Stimulated activated CD8-positive, alpha-beta memory T cell treated with anti-CD3 and anti-CD28 coated beads, Interleukin-2, amount 100 ng/mL, for 48 hours (primary cell): ENCODE measurements around the gene SGMS1.

Experiments used
- DNase-seq, 2 donors: peaks; one replicate each; pipeline ENCODE4 v3.0.0-alpha.2; 2020; ENCODE audit warnings: low read depth in 2 of 2

Gene SGMS1

DNA sequence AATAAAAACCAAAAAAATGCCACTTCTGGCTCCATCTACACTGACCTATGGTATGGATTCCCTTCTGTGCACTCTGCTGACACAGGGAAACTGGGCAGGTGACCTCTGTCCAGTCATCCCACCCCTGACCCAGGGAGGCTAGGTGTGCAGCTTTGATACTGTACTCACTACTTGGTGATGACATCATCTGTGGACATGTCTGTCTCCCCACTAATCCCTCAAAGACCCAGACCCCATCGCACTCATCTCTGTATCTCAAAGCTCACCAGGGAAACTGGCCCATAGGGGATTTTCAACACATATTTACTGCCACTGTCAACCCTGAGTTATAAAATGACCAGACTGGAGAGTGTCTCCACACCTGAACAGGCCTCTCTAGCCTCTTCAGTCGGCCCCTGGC, 10.6 kb downstream of the SGMS1 start:
- no peak for DNase-seq

DNA sequence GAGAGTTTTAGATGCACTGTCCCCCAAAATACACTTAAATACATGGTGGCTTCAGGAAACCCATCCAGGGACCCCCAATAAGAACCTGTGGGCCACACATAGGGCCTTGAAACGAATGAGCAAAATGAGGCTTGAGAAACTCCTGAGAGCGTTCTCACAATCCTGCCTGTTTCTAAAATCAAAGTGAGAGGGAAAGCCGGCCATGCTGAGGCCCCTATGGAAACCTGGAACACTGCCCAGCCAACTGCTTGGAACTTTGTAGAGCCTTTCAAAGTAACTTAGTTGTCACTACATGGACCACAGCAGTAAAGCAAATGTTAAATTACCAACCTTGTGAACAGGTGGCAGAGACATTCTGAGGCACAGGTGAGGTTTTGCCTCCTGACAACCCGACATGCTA, 13.4 kb downstream of the SGMS1 start:
- no peak for DNase-seq

DNA sequence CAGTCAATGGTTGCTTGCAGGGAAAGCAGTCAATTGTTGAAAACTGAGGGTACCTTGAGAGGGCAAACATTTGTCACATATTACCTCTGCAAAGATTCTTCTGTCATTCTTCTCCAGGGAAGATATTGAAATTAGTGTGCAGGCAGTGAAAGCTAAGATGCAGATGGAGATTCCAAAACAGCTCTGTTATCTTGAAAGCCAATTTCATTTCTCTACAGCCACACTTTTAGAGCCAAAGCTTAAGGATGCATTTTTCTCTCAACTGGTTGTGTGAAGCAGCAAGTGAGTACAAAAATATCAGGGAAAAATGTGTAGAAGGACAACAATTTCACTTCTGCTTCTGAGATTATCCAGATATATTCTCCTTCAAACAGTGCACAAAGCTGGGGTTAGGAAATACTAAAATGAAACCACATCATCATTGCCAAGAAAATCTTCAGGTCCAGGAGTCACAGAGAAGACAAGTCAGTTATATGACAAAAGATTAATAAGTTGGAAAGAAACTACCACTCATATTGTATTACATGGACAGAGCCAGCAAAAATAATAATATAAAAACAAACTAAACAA, 16.3 kb downstream of the SGMS1 start:
- DNase-seq = no peak

DNA sequence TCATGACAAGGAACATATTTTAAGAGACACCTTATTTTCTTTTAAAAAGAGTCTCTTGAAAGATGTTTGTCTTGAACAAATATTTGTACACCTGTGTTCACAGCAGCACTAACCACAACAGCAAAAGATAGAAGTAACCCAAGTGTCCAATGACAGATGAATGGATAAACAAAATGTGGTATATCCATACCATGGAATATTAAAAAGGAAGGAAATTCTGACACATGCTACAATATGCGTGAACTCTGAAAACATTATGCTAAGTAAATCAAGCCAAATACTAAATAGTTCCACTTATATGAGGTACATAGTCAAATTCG, 17.8 kb downstream of the SGMS1 start:
- DNase-seq = no peak

DNA sequence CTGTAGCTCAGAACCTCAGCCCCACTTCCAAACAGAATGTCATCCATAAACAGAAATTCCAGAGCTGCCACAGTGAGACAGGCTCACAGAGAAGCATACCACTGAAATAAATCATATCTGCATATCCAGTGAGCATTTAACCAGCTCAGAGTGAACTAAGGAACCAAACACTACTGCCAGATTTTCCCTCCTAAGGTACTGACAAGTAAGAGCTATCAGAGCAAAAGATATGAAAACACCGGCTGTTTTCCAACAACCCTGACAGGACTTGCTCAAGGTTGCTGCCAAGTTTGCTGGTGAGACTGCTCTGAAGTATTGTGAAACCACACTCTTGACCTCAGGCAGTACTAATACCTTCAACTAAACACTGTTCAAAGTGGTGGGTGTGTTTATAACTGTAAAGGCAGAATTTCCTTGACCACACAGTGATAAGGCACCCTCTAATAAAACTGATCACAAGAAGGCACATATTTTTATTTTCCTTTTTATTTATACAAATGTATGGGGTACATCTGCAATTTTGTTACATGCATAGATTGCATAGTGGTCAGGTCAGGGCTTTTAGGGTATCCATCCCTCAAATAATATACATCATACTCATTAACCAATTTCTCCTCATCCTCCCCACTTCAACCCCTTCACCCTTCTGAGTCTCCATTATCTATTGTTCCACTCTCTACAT, 18.3 kb downstream of the SGMS1 start:
- no peak for DNase-seq

DNA sequence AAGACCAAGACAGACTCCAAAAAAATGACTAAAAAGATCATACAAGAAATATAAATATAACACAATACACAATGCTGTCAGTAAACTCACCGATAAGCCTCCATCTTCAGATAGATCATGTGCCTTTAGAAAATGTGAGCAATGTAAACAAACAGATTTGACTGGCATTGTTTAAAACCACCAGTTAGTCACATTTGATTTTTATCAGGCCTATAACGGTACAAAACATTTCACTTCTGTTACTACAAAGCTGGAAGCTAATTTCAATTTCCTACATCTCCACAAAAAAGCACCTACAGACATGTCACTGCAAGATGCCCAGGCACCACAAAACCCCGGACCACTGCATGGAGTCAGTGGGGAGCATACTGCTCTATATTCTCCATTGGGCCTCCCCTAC, 18.9 kb downstream of the SGMS1 start:
- no peak for DNase-seq

DNA sequence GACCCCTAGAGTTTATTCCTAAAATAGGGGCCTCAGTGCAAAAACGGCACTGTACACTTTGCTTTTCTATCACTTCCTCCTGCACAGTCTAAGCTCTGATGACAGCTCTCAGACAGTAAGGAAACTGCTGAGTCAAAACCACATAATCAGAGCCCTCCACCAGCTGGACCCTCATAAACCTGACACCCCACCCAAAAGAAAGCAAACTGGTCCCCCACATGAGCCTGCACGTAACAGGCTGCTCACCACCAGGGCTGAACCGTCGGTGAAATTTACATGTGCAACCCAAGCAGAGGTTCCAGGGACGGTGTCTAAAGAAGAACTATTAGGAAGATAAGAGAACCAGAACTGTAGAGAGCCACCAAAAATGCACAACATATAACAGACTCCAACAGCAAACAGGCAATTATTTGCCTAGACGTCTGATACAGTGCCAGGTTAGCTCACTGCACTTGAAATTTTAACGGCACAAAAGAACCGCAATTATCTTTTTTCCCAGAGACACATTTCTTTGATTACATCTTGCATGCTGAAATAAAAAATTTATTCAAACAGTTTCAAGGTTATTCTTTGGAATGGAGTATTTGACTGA, 19.6 kb downstream of the SGMS1 start:
- no peak for DNase-seq

DNA sequence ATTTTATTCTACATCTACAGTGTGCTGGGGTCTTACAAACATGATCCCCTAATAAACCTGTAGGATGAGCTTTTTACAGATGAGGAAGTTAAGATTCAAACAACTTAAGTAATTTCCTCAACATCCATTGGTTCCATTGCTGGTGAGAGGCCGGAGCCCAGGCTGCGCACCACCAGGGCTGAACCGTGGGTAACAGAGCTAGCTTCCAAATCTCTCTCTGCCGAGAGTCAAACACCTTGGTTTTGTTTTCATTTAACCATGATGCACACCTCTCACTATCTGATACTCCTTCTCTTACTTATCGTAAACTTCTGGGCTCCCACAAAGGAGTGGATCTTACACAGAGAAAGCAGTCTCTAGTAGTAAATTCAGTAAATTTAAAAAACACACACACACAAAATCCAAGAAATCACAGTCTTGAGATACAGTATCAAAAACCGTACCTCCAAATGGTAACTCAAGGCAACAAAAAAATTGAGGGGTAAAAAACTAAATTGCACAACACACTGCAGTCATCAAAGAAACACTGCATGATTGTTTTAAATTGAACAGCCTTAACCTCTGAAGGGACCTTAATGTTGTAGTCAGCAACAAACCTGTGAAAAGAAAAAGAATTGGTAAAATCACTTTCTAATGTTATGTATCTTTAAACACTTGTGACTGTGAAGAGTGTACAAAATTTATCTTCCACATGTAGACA, 20.5 kb downstream of the SGMS1 start:
- no peak for DNase-seq

DNA sequence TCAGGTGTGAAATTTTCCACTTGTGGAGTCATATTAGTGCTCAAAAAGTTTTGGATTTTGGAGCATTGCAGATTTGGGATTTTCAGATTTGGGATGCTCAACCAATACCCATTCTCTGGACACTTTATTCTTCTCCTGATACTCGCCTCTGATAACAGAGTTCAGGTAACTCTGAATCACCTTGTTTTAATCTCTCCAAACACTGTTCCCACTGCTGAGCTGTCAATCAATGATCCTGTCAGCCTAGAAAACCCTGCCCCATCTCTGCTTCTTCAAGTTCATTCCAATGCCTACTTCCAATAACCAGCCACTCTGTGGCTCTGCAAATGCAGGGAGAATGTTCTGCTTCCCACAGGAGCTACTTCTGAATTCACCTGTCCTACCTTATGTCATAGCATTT, 21.8 kb downstream of the SGMS1 start:
- DNase-seq = no peak

DNA sequence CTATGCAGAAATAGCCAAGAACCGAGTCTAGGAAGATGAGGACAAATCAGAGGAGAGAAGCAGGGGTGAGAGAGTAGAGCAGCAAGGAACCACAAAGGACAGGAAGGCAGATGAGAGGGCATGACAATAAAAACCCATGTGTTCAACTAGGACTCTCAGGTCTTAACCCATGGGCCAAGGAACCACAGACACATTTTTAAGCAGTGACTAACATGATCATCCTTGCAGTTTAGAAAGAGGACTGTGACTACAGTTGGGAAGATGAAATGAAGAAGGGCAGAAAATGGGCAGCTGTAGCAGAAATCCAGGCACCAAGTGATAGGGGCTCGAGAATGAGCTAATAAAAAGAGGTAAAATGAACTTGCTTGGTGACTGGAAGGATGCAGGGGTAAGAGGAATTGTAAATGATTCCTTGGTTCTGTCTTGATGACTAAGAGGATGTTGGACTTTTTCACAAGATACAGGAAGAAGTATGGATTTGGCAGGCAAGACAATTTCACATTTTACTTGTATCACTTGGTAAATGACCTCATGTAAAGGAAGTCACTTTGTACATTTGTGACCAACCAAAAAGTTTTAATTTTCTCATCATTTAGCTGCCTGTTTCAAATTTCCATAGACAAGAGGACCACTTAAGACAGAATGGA, 22.8 kb downstream of the SGMS1 start:
- DNase-seq = no peak

DNA sequence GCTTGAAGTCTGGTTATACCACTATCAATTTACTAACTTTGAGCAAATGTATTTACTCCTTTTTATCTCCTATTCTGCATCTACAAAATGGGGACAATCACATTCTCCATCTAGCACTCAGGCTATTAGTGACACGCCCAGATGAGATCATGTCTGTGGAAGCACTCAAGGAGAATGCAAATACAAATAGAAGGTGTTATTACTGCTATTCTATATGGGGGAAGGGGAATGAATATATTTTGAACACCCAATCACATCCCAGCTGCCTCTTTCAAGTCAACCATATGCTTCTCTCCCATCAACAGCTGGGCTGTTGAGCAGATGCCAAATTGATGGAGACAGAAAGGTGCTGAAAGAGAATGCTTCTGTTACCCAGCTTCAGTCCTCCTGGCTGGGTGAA, 23.5 kb downstream of the SGMS1 start:
- DNase-seq = no peak

DNA sequence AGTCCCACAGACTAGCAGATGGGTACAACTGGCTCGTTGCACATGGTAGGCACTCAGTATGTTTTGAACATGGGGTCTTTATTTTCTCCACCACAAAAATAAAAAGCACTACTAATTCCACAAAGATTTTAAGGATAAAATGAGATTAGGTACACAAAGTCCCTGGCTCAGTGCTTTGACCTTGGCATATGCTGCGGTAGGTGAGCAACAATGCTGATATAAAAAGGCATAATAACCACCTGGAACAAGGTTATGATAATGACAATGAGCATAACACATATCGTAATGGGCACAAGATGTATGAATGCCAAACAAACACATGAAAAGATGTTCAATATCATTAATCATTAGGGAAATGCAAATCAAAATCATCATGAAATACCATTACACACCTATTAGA, 26.9 kb downstream of the SGMS1 start:
- no peak for DNase-seq

DNA sequence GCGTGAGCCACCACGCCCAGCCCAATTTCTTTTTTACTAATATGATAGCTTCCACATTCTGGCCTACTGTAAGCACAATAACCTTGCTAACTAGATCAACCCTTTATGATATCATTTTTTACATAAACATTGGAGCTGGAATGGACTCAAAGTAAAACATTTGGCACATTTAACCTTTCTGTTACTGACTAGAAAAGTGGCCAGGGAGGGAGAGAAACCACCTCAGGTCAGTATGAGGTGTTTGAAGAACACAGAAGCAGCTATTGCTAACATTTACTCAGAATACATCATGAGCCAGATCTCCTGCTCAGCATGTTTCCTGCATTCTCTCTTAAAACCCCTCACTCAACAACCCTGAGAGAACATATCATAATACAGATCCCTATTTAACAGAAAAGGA, 27.3 kb downstream of the SGMS1 start:
- no peak for DNase-seq

DNA sequence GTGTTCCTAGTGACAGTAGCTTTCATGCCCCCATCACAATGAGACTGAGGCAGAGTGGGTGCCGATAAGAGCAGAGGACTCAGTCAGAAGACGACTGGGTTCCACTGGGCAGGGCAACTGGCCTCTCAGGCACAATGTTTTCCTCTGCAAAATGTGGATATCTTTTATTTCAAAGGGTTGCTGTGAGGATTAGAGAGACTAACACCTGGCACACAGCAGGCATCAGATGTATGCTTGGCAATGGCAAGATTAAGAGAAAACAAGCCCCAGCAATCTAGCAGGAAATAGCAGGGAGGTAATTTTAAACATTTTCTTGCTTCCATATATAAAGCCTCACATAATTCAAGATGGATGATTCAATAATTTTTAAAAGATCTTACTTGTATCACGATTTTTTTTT, 28.0 kb downstream of the SGMS1 start:
- DNase-seq = no peak

DNA sequence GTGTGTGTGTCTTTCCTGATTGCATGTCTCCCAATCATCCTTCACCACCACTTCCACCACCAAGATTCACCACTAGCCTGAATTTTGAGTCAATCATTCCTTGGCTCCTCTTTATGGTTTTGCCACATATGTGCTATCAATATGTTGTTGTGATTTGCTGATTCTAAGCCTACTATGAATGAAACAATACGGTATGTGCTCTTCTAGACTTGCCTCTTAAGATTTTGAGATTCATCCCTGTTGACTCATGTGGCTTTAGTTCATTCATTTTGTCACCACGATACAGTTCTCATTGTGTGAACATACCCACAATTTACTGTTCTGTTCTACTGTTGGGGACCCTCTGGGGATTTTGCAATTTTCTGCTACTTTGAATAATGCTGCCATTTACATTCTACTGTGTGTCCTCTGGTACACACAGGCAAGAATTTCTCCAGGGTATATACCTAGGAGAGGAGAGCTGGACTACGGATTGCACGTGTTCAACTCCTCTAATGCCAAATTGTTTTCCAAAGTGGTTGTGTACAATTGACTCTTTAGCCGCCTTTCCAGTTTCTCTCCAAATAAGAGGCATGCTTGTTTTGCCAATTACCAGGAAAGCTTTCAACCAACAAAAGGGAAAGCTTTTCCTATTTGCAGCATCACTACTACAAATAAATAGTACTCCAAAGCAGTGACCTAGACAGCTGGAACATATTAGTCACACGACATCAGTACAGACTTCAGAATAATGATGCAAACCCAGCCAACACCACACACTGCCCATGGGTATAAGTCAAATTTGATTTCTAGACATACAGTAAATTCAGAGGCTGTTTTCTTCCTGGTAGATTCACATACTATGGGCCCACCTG, 30.0 kb downstream of the SGMS1 start:
- DNase-seq = no peak

DNA sequence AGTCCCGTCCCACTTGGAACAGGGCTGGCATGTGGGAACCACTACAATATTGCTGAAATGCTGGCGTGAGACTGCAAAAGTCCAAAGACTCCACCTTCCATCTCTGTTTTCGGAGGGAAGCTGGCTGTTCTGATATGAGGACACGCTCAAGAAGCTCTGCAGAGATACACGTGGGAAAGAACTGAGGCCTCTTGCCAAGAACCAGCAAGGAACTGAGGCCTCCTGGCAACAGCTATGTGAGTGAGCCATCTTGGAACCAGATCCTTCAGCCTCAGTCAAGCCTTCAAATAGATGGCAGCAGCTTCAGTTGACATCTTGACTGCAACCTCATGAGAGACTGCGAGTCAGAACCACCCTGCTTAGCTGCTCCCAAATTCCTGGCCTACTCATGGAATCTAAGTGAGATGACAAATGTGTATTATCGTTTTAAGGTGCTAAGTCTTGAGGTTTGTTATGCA, 30.8 kb downstream of the SGMS1 start:
- DNase-seq = no peak

DNA sequence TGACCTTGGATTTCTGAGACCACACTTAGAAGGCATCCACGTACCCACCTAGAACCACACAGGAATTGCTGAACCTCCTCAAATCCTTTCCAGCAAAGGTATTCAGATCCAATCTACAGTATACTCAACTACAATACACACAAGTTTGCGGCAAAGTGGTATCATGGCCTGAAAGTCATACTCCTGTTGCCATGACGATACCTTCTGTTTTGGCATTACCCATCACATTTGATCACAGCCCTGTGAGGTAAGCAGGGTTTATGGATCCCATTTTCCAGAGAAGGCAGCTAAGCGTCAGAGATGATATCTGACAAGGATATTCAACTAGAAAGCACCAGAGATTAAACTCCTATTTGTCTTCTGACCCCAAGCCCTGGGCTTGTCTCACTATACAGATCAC, 32.8 kb downstream of the SGMS1 start:
- DNase-seq = no peak

DNA sequence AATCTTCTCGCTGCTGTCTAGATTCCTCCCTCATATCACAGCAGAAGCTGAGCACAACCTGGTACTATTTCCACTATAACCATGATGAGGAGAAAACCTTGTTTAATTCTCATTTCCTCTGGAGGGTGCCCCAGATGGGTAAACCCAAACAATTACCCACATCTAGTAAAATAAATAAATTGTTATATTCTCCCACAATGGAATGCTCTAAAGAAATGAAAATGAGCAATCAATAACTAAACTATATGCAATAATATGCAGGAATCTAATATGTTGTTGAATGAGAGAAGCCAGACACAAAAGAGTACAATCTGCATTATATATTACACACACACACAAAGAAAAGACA, 37.0 kb downstream of the SGMS1 start:
- DNase-seq = no peak

DNA sequence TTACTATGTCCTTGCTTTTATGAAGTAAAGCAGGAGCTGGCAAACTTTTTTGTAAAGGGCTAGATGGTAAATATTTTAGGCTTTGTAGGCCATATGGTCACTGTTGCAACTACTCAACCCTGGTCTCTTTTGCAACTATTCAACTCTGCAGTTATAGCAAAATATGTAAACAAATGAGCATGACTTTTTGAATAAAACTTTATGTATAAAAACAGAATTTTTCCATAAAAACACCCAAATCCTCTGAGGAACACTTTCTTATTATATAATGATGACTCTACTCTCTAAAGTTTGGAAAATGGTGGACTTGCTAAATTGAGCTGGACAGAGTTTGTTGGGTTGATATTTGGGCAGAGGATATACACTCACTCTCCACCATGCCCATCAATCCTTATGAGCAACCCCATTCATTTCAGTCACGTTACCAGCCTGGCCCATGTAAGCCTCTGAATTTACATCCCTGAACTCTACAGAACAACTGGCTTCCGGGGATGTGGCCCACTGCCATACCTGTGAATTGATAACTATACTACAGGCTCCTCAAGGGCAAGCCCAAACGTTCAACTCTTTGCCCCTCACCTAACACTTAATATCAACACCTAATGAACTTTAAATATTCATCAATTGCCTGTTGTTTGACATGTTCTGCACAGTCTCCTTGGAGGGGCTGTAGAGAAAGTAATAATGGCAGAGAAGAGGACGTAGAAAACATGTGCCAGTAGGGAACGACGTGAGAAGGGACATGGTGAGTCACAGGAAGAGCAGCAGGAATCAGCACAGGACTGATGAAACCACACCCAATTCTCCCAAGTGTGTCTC, 37.6 kb downstream of the SGMS1 start:
- DNase-seq = no peak

DNA sequence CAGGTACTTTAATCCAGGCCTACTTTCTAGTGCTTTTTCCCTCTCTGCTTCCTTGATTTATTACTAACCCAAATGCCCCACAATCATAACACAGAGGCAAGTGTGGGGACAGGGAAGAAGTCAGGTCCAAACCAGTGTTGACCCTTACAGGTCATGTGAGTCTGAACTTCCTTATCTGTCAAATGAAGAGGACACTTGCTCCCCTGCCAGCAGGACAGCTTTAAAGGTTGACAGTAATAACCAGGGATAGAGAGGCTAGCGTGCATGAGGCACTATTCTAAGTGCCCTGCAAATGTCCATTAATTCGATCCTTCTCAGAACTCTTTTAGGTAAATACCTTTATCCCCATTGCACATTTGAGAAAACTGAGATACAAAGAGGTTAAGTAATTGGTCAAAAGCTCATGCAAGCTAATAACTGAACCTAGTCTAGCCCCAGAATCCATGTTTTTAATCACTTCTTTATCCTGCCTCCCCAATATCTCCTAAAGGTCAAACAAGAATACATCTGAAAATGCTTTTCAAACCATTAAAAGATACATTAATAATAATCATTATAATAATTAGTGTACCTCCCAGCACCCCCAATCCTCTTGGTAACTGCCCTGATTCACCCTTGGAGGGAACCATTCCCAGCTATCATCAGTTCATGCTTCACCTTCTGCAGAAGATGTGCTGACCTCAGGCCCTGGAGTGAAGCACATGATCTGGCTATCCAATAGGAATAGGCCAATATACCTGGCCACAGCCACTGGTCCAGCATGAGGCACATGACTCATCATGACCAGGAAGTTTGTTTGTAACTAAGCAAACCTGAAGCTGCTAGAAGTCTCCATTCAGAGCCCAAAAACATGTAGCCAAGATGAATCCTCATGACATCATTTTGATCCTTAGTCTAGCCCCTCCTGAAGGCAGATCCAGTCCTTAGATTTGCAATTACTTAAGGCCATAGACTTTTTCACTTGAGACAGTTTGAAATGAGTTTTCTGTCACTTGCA, 40.7 kb downstream of the SGMS1 start:
- no peak for DNase-seq
